Middle frontal gyrus (tissue), 1 donor: ENCODE results near the gene FNDC11.

Experiments
- DNase-seq: peaks from one replicate; pipeline ENCODE4 v3.0.0-alpha.2; 2015; ENCODE audit warnings: low spot score; ENCODE audit errors: extremely low spot score

The FNDC11 gene

GRCh38 chr20:63525185-63525584 is 28.8 kb upstream of the FNDC11 start:
- DNase-seq = no peak

DNA sequence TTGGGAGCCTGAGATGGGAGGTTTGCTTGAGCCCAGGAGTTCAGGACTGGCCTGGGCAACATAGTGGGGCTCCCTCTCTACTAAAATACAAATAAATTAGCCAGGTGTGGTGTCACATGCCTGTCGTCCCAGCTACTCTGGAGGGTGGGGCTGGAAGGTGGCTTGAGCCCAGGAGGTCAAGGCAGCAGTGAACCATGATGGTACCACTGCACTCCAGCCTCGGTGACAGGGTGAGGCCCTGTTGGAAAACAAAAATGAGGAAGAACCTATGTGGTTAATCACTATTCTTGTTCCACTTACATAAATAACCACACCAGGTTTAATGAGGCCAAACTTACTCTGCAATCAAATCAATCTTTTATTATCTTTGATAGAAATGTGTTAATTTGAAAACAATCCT is 28.0 kb upstream of the FNDC11 start:
- DNase-seq = no peak

DNA sequence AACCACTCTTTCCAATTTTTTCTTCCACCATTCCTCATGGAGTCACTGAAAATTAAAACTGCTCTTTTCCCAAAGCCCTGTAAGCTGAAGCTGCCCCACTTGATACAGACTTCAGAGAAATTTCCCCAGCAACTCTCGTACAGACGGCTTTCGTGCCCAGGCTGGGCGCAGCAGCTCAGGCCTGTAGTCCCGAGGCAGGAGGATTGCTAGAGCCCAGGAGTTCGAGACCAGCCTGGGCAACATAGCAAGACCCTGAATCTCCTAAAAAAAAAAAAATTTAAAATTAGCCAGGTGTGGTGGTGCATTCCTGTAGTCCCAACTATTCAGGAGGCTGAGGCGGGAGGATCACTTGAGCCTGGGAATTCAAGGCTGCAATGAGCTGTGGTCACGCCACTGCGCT is 26.8 kb upstream of the FNDC11 start:
- DNase-seq = no peak

GRCh38 chr20:63529180-63529860 is 24.6 kb upstream of the FNDC11 start:
- DNase-seq = no peak

- DNase-seq = no peak
Observed at GRCh38 chr20:63529861-63530787, 23.8 kb upstream of the FNDC11 start.

DNA sequence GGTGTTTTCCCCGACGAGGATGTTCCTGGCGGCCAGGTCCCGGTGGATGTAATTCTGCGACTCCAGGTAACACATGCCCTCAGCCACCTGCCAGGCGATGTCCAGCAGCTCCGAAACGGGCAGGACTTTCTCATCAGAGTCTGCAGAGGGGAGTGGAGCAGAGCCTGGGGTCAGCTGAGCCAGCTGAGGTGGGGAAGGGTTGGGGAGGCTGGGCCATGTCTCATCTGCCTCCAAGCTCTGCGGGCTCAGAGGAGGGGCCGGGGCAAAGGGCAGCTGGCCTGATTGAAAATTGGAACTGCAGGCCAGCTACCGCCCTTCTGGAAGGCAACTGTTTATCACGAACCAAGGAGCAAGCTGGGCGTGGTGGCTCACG is 23.2 kb upstream of the FNDC11 start:
- no peak for DNase-seq

DNA sequence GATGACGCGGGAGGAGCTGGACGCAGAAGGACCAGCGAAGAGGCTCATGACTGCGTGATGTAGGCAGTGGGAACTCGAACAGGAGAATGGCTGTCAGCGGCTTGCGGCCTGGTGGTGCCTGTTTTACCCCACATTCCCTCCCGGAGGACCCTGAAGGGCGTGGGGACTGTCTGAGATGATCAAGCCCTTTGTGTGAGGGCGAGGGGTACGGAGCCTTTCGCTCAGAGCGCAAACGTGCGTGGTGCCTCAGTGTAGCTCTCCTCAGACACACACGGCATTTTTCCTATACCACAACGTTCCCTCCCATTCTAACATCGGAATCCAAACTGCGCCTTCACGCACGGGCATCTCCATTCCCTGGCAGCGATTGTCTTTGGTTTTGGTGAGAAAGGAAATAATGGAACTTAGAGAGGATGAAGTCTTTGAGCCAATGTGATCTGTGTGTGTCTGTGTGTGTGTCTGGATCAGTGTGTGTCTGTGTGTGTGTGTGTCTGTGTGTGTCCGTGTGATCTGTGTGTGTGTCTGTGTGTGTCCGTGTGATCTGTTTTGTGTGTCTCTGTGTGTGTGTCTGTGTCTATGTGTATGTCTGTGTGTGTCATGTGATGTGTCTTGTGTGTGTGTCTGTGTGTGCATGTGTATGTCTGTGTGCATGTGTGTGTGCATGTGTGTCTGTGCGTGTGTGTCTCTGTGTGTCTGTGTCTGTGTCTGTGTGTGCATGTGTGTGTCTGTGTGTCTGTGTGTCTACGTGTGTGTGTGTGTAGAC is 22.1 kb upstream of the FNDC11 start:
- no peak for DNase-seq

- DNase-seq = no peak
Observed at GRCh38 chr20:63532449-63532971, 21.4 kb upstream of the FNDC11 start.

DNA sequence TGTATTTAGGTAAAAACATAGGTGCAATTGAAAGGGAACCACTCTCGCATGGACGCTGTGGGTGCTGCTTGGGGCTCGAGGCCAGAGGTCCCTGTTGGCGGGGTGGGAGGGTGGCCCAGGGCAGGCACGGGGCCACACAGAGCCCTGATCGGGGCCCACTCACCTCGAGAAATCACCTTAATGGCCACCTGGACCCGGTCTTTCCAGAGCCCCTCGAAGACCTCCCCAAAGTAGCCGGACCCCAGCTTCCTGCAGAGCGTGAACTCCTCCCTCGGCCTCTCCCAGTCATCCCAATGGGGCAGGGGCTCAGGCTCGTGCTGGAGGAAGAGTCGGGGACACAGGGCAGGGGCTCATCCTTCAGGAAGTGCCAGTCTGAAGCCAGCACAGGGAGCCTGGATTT is 20.6 kb upstream of the FNDC11 start:
- no peak for DNase-seq

DNA sequence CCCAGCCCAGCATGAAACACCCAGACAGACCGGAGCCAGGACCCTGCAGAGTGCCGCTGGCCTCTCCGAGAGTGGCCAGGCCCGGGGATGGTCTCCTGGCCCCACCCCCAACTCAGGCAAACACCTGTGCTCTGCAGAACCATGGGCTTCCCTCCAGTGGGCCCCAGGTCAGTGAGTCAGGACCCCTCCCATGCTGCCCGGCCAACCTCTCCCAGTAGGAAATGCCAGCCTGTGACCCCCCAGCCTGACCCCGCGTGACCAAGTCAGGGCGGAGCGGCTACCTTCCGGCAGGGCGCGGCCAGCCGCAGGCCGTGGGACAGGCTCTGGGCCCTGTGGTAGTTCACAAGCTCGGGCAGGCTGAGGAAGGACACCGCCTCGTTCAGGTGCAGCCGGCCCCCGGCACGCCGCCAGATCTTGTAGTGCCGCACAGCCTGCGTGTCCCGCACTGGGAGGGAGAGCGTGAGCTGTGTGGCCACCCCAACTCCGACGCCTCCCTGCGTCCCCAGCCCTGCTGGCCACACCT is 20.0 kb upstream of the FNDC11 start:
- no peak for DNase-seq

GRCh38 chr20:63534427-63534830 is 19.5 kb upstream of the FNDC11 start:
- DNase-seq = no peak

DNA sequence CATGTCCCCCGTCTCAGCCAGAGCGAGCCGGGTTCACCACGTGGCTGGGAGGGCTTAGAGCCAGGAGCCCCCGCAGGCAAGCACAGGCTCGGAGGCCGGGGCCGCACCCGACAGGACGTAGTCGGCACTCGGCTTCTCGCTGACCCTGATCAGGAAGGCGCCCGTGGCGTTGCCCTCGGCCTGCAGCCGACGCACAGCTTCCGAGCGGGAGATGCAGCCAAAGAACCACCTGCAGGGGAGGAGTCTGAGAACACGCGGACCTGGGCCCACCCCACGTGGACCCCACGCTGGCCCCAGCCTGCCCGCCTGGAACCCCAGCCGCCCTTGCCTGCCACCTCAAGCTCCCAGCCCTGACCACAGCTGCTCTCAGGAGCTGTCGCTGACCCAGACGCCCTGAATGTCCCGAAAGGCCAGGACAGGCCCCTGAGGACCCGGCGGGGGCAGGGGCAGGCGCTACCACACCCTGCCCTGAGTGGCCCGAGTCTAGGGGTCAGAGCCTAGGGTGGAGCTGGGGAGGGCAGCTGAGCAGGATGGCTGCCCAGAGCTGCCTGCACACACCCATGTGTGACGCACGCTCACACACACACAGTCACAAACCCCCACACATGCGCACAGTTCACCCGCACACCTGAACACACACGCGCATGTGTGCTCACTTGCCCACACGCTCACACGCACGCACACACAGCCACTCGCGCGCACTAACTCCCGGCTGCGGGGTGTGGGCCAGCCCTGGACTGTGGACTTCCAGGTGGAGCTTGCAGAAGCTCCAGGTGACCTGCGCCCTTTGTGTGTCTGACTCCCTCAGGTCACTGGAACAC is 18.9 kb upstream of the FNDC11 start:
- no peak for DNase-seq

DNA sequence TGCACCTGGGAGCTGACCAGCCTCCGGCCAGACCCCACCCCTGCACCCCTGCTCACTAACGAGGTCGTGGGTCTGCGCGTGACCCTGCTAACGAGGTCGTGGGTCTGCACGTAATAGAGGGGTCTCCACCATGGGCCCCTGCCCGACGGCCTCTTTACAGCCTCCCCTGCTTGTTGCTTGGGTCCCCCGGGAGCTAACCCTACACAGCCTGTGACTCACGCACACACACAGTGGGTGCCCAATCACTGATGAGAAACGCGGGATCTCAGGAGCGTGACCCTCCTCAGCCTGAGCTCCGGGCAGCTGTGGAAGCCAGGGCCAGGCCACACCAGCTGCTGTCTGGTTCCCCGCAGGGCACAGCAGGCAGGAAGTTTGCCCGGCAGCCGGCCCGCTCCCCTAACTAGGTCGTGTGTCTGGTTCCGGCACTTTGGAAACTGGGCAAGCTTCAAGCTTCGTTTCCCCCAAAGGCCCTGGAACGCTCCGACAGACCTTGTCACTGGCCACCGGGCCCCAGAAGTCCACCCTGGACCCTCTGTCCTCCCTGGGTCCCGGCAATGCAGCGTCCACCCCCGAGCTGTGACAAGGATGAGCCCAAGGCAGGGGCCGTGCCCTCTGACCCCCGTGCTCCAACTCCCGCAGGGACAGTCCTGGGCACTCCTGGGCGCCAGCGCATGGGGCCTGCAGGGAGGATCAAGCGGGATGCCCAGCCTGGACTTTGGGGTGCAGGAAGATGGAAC is 17.6 kb upstream of the FNDC11 start:
- DNase-seq = no peak

- DNase-seq = no peak
Observed at GRCh38 chr20:63536997-63537524, 16.9 kb upstream of the FNDC11 start, which contains the start of gene PTK6. TSS of gene PTK6 (minus strand) at chr20:63537376. CDS start at chr20:63537314, 62 bp downstream.

GRCh38 chr20:63537525-63538203 is 16.3 kb upstream of the FNDC11 start:
- peak; percentile 44 for DNase-seq

DNA sequence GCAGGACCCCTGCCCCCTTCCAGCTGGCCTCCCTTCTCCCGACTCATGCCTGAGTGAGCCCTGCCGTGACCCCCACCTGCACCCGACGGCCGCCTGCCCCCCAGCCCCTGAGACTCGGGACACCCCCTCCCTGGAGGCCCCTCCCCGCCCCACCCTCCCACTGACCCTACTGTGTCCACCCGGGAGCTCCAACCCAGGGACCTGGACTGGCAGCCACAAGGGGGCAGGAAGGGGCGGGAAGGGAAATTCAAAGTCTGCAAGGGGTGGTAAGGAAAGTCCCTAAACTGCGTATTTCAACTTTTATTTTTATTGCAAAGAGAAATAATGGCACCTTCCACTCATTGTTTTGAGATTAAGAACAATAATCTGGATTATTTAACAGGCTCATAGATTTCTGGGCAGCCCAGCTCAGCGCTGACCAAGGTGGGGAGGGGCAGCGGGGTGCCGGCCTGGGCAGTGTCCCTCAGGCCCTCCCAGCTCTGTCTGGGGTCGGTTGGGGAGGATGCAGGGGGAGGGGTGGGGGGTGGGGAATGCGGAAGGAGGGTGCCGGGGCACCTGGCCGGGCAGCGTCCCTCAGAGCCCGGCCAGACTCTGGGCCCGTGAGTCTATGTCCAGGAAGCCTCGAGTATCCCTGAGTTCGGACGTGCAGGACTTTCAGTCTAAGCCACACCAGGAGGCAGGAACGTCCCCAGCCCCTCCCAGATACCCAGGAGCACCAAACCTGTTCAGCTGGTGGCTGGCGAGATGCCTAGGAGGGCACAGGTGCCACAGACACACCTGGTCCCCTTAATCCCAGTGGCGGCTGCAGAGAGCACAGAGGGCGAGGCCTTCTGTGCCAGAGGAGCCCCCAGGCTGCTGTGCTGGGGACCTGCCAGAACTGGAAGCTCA is 15.5 kb upstream of the FNDC11 start:
- no peak for DNase-seq

DNA sequence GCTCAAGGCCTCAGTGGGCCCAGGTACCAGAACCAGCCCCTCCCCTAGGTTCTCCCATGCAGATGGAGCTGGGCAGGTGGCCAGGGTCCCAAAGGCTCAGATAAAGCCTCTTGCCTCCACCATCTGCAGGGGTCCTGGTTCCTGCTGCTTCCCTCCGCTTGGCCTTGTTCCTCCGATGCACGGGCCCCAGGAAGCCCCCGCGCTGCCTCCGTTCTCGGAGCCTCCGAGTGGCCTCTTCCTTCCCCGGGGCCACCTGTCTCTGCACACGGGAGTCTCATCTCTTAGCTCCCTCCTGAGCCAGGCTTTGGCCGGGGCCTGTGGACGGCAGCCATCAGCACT is 14.9 kb upstream of the FNDC11 start:
- DNase-seq = no peak
